Fibroblast of pulmonary artery (primary cell): ENCODE data around the gene LRP2BP.

Source experiments
- DNase-seq: peaks from one replicate; pipeline ENCODE4 v3.0.0-alpha.2; 2010; ENCODE audit warnings: low read depth
- H3K4me3 ChIP-seq: replicated peaks from 2 replicates; pipeline ENCODE4 v1.5.1; 2011; ENCODE audit warnings: low read depth, mild to moderate bottlenecking, control low read depth, low read length, moderate library complexity
- CTCF ChIP-seq: IDR thresholded peaks from 2 replicates; pipeline ENCODE4 v1.5.1; 2011; ENCODE audit warnings: mild to moderate bottlenecking, control low read depth, low read length, inconsistent platforms; ENCODE audit errors: missing control alignments

LRP2BP gene

GRCh38 chr4:185411849-185412248 is 16.1 kb upstream of the LRP2BP start:
- no peak for DNase-seq
- H3K4me3 ChIP-seq = no peak overlapping the region
- TF ChIP-seq CTCF = no peak

- H3K4me3 ChIP-seq = no peak overlapping the region
- no peak for DNase-seq
- TF ChIP-seq CTCF = no peak
Measured at GRCh38 chr4:185408432-185408831, 12.7 kb upstream of the LRP2BP start.

GRCh38 chr4:185405296-185405999 is 9.7 kb upstream of the LRP2BP start:
- TF ChIP-seq CTCF = no peak
- no peak for DNase-seq
- no peak overlapping the region for H3K4me3 ChIP-seq

- H3K4me3 ChIP-seq = no peak overlapping the region
- no peak for DNase-seq
- no peak for TF ChIP-seq CTCF
Measured at GRCh38 chr4:185404031-185404430, 8.3 kb upstream of the LRP2BP start.

GRCh38 chr4:185399466-185399865 is 3.7 kb upstream of the LRP2BP start:
- no peak for TF ChIP-seq CTCF
- no peak overlapping the region for H3K4me3 ChIP-seq
- no peak for DNase-seq

GRCh38 chr4:185398618-185399017 is 2.9 kb upstream of the LRP2BP start:
- TF ChIP-seq CTCF = no peak
- no peak for DNase-seq
- H3K4me3 ChIP-seq = no peak overlapping the region
